ENCODE measurements around the gene ISCA1.
A peak's percentile ranks its signal among the peaks of the same experiment; 100 is the strongest.
"Not testable (repeated sequence)": the region's sequence is repeated elsewhere in the genome, so short reads cannot be mapped to it uniquely, and the experiment has no call there.

Gene ISCA1

DNA sequence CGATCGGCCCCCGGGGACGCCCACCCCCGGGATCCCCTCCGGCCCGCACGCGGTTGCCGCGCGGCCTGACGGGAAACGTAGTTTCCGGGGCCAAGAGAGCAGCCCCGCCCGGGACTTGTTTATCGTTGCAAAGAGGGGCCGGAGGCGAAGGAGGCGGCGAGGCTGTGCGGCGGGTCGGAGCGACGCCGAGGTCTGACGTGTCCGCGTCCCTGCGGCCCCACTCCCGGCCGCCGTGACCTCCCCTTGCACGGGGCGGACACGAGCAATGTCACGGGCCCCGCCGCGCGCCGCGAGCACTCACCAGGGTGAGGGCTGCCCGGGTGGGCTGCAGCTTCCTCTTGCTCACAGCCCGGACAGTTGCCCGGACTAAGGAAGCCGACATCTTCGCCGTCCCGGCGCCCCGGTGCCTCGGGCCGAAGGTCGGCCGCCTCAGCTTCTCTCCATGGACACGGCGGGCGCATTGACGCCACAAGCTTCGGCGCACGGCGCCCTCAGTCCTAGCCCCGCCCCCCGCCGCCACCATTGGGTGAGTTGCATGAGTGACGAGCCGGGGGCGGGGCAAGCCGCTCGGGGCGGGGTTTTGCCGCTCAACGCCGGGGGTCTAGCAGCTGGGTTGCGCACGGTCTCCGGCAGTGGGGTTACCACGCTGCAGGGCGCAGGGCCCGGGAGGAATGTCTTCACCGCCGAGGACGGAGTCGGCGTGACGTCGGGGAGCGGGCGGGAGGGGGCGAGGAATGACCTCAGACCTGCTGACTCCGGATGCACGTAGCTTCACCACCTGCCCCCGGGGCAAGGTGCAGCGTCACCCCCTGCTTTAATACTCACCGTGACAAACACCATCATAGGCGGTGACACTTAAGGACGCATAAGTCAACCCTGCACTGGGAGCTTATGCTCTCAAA lies at the start of gene ISCA1:
ISCA1 (minus strand) TSS at position 462 of the 902 bp plus-strand sequence; CDS start at position 382, 80 bp downstream.
- DNase-seq, result peak; percentile 55 to 84

DNA sequence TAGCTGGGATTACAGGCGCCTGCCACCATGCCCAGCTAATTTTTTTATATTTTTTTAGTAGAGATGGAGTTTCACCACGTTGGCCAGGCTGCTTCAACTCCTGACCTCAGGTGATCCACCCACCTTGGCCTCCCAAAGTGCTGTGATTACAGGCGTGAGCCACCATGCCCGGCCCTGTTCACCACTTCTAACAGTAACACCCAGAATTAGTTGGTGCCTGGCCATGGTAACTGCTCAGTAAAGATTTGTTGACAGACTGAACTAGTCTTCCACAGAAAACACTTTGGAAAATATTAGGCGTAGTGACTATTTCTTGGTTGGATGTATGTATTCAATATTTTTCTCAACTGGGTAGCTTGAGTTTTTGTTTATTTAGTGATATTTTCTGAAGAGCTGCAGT lies 47.8 kb upstream of the ISCA1 start:
- DNase-seq, result no peak

GRCh38 chr9:86329649-86330048 lies 47.3 kb upstream of the ISCA1 start:
- DNase-seq, result no peak

DNA sequence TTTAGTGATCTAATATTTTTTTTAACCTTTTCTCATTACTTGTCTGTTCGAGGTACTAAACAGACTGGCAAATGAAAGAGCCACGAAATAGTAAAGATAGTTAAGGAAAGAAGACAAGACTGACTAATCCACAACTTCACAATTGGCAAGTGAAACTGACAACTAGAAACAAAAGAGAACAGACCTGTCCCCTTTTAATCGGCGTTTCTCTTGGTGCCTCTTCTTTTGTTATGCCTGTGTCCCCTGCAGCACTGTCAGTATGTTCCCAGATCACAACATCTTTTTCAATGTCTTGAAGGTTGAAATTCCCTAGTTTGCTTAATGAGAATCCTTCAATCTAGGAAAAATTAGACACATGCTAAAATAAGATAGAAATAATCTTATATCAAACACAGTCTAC lies 45.8 kb upstream of the ISCA1 start:
- DNase-seq, result no peak

DNA sequence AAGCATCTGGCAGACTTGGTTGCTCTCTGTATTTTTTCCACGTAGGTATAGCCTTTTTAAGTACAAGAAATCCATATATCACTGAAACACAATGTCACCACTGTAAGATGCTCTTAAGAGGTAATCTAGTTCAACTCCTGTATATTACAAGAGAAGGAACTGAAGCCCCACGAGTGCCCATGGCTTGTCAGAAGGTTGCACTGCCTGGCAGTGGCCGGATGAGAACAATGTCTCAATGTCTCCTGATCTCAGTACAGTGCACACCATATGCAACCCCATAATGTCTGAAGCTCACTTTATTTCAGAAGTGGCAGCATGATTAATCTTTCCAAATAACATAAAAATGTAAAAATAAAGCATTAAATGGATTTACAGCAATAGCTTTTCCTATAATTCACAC lies 44.2 kb upstream of the ISCA1 start:
- DNase-seq, result no peak

DNA sequence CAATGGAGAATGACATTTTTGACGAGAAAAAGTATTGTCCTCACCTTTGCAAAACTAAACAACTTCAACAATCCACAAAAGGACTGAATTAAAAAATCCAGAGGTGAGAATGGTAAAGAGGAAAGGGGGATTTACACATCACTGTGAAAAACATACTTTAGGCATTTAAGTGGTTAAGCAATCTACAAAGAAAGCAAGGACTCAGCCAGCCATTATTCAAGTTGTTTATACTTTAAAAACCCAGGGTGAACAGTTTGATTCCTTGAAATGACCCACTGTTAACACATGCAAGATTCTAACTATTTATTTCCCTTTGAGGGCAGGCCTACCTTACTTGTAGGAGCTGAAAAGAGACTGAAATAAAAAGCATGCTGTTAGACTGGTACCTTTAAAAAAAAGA lies 42.6 kb upstream of the ISCA1 start:
- no peak for DNase-seq

- no peak for DNase-seq
These were observed 42.0 kb upstream of the ISCA1 start for GRCh38 chr9:86324308-86324707.

GRCh38 chr9:86322973-86323644 lies 40.8 kb upstream of the ISCA1 start:
- DNase-seq, result no peak

DNA sequence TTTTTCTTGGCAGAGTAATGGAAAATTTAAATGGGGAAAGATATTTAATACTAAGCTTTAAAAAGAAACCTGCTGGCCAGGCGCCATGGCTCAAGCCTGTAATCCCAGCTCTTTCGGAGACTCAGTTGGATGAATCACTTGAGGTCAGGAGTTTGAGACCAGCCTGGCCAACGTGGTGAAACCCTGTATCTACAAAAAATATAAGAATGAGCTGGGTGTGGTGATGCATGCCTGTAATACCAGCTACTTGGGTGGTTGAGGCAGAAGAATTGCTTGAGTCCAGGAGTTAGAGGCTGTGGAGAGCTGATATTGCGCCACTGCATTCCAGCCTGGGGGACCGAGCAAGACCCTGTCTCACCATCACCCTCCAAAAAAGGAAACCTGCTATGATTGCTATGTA lies 39.0 kb upstream of the ISCA1 start:
- DNase-seq, result no peak

GRCh38 chr9:86318187-86318586 lies 35.8 kb upstream of the ISCA1 start:
- DNase-seq, result no peak

DNA sequence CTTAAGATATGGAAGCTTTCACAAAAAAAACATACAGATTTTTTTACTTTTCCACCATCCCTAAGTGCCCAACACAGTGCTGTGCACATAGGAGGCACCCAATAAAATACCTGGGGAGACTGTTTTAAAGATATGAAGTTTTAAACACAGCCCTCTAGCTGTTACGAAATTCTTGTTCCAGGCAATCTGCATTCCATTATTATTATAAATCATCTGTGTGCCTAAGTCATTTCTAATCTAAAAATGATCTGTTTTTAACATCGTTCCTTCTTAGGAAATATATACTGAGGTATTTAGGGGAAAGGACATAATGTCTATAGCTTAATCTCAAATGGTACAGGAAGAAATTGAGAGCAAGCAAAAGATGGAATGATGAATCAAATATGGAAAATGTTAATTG lies 32.7 kb upstream of the ISCA1 start:
- no peak for DNase-seq

- not testable (repeated sequence) for DNase-seq
These were observed 30.6 kb upstream of the ISCA1 start for GRCh38 chr9:86312959-86313358.

DNA sequence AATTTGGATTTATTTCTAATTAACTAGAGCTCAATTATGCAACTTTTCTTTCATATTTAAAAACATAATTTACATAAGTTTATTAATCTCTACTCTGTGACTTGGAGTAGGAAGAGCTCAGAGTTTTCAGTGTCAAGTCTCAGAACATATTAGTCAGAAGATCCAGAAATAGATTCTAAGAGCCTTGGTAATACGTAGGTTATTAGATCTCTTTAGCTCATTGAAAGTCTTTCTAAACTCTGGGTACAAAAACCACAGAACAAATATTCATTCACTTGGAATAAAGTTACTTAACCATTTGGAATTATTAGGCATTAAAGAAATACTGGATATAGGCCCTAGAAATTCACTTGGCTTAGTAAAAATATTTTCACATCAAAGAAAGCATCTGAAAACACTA lies 26.3 kb upstream of the ISCA1 start:
- no peak for DNase-seq

- DNase-seq, result no peak
These were observed 21.9 kb upstream of the ISCA1 start for GRCh38 chr9:86304236-86304730.

DNA sequence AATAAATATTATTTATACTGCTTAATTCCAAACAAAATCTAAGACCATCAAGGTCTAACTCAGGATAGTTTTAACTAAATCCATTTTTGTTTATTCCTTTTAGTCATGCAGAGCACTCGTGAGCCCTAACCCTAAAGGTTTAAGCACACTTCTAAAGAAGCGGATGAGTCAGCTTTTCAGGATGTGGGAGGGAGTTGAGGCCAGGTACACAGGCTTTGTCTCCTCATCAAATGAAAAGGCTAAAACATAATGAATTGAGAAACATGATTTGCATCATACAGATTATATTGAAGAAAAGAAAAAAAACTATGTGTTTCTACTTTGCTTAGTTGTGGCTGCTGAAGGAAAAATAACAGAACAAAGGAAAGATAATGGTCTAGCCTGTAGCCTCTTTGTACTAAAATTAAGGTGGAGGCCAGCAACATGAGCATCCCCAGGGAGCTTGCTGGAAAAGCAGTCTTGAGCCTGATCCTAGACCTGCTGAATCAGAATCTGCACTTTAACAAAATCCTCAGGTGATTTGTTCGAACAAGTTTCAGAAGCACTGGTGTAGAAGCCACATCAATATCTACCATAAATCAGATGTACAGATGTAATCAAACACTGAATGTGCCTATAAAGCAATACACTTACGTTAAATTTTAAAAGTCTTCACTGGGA lies 21.1 kb upstream of the ISCA1 start:
- DNase-seq, result no peak

DNA sequence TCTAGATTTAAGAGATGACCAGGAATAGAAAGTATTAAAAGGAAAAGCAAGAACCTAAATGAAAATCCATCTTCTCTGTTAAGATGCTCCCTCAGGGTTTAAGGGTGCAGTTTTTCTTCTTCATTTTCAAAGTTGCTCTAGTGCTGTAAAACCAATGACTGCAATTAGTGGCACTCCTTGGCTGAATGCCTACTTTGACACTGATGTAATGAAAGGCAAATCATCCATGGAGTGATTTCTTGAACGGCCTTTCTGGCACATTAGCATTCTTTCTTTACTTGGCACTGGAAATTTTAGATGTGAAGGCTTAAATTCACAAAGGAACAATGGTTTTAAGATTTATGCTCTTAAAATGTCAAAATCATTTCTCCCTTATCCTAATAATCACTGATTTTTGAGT lies 19.3 kb upstream of the ISCA1 start:
- no peak for DNase-seq

GRCh38 chr9:86300701-86301100 lies 18.4 kb upstream of the ISCA1 start:
- DNase-seq, result no peak

GRCh38 chr9:86298873-86299272 lies 16.5 kb upstream of the ISCA1 start:
- DNase-seq, result no peak

GRCh38 chr9:86290341-86290740 lies 8.0 kb upstream of the ISCA1 start:
- DNase-seq, result not testable (repeated sequence)

DNA sequence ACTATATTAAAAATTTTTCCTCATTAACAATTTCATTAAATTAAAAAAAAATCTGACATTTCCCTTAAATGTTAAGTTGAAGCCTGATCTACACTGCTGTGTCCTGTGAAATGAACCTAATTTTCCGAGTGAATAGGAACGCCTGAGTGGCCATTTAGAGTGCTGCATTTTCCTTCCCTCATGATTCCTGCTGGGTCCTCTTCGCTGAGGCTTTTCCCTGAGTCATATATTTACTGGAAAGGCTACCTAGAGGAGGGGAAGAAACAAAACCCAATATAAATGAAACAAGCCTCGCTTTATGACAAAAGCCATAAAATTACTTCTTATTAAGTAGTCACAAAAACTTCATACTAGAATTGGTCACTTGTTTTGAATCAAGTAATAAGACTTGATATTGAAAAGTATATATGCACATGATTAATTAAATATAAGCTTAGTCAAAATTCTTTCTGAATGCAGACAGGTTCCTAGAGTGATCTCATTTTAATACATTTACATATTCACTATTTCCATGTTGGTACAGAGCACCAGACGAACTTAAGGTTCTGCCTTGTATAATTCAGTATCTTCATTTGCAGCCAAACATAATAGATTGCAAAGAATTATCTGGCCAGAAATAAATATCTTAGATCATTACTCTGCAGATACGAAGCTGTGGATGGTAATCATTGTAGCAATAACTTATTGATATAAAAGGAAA lies 6.3 kb upstream of the ISCA1 start:
- no peak for DNase-seq

DNA sequence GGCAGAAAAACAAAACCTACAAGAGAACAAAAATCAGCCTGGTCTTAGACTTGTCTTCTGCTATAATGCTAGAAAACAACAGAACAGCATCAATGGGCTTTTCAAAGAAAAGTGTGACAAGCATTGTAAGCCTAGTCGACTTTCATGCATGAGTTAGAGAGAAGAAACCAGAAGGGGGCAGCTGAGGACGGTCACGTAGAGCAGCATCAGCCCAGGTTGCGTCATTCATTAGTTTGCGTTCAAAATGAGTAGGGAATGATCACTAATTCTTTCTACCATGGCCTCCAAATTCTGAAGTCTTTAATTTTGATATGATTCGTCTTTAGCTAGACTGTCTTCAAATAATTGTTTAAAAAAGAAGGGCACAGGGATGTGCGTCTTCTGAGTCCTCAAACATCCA lies 4.7 kb upstream of the ISCA1 start:
- no peak for DNase-seq

DNA sequence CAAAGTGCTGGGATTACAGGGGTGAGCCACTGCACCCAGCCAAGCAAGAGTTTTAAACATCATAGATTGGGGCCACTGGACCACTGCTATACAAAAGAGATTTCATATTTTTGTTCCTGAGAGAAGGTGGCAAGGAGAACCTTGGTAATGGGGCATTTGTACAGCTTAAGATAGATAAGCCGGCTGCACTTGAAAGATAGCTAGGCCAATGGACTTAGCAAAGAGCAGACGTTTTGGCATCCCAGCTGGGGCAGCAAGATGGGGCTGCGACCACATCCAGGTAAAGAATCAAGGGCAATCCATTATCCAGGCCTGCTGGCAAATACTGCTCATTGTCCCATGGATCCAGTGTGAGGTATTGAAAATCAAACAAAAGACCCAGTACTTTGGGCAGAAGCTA lies 3.9 kb upstream of the ISCA1 start:
- no peak for DNase-seq

DNA sequence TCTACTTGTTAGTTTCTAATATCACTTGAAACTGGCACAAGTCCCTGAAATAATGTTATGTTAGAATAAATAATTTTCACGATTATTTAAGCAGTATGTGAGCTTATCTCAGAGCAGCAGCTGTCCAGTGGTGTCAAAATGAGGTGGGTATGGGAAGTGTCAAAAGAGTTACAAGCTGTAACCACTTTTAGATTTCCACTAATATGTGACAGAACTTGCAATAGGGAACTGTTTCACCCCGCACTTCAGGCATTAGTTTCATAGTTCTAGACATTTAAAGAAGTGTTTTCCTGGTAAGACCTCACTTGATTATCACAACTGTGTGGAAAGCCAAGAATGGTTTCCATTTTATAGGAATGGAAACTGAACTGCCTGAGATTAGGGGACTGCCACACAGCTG lies 2.9 kb upstream of the ISCA1 start:
- DNase-seq, result no peak

Data from NCI-H187 (cell line).